Suppressor macrophage treated with lipopolysaccharide for 1 hour (primary cell): Measurements from ENCODE around the gene SPG21.
"Not testable (repeated sequence)": the region's sequence is repeated elsewhere in the genome, so short reads cannot be mapped to it uniquely, and the experiment has no call there.

Source experiments
- DNase-seq, 3 donors: peaks; one replicate each; pipeline ENCODE4 v3.0.0-alpha.2; 2020 to 2022

The SPG21 gene, protein sequence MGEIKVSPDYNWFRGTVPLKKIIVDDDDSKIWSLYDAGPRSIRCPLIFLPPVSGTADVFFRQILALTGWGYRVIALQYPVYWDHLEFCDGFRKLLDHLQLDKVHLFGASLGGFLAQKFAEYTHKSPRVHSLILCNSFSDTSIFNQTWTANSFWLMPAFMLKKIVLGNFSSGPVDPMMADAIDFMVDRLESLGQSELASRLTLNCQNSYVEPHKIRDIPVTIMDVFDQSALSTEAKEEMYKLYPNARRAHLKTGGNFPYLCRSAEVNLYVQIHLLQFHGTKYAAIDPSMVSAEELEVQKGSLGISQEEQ

DNA sequence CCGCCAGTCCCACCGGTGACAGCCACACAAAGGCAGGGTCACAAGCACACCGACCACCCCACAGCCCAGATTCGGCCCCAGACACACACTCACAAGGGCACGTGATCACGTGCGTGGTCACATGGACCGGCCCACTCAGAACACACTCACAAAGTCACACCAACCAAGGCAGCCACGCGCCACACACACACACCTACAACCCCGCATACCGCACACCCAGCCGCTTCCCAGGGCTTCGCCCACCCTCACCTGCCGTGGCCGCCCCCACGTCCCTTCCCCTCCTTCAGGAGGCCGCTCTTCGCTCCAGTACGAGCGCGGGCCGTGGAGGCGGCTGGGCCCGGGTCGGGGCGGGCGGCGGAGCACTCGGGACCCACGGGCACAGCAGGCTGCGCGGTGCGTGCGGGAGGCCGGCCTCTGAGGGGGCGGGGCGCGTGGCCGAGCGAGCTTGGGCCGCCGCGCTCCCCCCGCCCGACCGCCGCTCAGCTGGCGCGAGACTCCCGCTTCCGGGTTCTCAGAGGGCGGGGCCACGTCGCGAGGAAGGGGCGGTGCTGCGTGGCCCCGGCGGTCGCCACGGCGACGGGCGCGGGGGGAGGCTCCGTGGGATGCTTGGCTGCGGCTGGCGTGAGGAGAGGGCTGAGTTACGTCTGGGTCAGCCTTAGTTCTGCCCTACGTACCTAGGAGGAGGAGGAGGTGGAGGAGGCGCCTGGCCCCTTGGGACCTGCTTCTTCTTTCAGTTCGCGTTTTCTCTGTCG, at the start of gene SPG21:
SPG21 (minus strand) TSS at position 499 of the 752 bp plus-strand sequence. CDS start 6,345 bp downstream, outside the sequence.
- peak; percentile 93 to 97 (median 96) for DNase-seq

DNA sequence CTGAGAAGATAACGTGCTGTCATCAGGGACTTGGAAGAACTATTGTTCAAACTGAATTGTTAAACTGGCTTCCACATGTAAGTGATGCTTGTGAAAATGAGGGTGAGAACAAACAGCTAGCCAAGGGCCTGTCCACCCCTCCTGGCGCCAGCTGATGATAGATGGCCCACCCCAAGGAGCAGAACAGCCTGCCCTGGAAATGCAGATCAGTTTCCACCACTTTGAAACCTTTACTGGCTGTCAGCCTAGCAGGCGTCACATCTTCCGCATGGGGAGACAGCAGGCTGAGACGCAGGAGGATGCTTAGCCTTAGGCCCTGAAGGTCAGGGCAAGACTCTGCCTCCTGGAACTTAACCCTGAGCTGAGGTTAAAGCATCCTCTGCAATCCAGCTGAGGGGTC, 49.1 kb upstream of the SPG21 start:
- no peak for DNase-seq

DNA sequence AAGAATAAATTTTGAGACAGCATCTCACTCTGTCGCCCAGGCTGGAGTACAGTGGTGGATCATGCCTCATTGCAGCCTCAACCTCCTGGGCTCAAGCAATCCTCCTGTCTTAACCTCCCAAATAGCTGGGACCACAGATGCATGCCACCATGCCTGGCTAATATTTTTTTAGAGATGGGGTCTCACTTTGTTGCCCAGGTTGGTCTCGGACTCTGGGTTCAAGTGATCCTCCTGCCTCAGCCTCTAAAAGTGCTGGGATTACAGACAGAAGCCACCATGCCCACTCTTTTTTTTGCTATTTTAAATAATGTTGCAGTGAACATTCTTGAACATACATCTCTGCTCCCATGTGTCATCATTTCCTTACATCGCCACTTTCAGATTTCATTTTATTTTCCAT, 48.7 kb upstream of the SPG21 start:
- DNase-seq = no peak

DNA sequence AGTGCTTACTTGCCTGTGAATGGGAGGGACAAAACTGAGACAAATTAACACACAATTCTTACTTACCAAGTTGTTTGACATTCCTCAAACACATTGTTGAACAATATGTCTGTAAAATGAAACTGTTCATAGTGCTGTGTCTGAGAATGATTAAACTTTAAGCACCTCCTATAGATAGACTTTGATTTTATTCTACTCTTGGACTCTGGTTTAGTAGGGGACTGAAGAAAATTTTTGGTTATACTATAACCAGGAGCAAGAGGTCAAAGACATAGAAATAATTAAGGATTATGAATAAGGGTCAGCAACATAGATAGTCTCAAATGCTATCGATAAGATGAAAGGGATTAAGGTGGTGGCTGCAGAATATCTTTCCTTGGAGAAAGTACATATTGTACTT, 47.6 kb upstream of the SPG21 start:
- DNase-seq = no peak

DNA sequence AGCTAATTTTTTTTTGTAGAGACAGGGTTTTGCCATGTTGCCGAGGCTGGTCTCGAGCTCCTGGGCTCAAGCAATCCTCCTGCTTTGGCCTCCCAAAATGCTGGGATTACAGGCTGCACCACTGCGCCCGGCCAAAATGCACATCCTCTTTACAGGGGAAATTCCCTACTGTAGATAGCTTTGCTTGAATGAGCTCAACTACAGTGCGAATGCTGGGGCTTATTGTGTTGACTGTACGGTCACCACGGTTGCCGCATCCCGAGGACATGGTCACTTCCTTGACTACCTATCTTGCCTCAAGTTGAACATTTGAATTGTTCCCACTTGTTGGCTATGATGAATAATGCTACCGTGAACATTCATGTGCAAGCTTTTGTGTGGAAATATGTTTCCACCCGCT, 45.0 kb upstream of the SPG21 start:
- DNase-seq = no peak

DNA sequence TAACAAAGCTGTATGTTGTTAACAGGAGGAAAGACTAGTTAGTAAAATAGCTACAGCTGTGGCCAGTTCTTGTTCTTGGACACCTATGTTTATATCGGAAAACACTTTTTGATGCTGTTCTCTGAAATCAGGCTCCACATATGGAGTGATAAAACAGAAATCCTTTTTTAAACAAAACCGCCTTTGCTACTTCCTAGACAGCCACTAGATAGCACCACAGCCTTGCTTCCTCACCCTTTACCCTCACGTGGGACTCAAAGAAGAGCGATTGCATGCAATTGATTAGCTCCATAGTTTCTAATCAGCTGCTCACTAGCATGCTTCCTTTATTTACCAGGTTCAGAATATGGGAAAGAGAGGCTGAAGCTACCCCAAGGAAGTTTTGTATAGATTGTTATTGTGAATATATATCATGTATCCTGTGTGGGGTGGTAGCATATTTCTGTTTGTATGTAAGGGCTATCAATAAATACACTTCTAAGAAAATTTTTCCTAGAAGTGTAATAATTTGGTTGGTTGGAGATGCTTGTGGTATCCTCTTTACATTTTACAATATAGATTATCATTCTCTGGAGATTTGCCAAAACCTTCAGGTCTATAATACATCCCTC, 44.0 kb upstream of the SPG21 start:
- DNase-seq = peak; percentile 60 to 65 (median 63)

DNA sequence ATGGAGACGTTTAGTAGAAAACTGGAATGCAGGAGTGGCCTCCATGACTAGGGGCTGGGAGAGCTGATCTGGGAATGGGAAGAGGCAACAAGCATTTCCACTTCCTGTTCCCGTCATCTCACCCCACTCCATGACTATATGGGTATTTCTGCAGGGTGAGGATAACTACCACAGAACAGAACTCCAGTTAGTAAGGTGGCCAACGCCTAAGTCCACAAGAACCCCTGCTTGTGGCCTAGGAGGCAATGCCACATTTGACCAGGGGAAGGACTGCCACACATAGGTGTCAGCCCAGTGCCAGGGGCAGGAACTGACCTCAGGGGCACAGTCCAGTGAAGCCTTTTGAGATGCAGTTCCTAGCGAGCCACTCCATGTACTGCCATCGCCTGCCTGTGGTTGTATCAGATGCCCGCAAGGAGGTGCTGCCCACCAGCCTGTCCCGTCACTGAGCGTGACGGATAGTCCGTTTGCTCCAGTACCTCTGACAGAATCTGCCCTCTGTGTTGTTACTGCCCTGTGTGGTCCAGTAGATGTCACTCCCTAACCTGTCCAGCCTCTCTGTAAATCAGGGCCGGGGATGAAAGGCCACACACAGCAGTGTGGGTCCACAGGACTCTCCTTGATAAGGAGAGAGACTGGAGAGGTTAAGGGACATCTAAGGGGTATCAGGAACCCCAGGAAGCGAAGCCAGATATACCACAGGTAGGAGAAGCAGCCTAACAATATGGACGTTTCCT, 43.3 kb upstream of the SPG21 start:
- peak; percentile 72 to 80 (median 74) for DNase-seq

DNA sequence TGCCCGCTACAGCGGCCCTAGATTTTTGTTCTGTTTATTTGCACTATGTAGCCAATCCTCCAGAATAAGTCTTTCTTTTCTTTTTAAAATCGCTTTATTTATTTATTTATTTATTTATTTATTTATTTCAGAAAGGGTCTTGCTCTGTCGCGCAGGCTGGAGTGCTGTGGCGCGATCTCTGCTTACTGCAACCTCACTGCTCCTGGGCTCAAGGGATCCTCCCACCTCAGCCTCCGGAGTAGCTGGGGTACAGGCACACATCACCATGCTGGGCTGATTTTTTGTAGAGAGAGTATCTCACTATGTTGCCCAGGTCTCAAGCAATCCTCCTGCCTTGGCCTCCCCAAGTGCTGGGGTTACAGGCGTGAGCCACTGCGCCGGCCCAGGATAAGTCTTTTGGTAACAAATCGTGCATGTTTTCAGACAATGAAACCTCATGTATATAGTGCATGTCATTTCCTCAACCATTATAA, 40.1 kb upstream of the SPG21 start:
- no peak for DNase-seq

DNA sequence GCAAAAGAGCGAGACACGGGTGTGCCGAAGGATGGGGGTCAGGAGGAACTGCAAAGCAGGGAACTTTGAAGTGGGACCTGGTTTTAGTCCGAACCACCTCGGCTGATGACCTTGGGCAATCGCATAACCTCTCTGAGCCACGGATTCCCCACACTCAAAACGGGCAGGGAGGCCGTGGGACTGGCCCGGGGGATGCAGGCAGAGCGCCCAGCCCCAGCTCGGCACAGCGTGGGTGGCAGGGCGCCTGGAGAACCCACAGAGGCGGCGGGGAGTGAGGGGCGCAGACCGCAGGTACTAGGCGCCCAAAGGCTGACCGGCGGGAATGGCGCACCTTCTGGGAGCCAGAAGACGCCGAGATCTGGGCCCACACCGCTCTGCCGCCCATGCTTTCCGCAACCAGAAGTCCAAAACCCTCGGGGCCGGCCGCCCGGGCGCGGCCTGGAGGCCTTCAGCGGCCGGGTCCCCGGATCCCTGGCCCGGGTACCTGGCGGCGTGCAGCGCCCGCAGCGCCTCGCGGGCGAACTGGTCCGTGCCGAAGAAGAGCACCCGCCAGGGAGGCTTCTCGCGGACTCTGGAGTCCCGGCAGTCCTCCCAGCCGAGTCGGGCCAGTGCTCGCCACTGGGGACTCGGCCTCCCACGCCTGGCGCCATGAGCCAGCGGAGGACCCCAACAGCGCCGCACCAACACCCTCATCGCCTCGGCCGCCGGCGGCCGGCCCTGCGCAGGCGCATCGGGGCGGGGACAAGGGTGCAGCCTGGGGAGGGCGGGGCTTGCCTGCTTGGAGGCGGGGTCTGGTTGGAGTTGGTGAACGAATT, 39.4 kb upstream of the SPG21 start, which contains the start of gene MTFMT:
MTFMT (minus strand) TSS at position 719 of the 815 bp plus-strand sequence; CDS start at position 693, 26 bp downstream.
- peak; percentile 89 to 96 (median 94) for DNase-seq

DNA sequence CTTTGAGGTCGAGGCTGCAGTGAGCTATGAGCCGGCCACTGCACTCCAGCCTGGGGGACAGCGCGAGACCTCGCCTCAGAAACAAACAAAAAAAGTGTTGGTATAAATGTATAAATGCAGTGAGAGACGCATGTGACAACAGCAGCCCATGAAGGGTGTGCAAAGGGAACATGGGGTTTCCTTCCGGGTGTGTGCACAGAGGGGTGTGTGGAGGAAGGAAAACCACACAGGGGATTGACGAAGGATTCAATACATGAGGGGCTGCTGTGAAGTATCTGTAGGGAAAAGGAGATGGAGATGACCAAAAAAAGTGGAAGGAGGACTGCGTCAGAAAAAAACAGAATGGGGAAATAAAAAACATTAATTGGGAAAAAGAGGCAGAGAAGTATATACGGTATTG, 38.6 kb upstream of the SPG21 start:
- peak in 1 of 3 donors; percentile 8 for DNase-seq

DNA sequence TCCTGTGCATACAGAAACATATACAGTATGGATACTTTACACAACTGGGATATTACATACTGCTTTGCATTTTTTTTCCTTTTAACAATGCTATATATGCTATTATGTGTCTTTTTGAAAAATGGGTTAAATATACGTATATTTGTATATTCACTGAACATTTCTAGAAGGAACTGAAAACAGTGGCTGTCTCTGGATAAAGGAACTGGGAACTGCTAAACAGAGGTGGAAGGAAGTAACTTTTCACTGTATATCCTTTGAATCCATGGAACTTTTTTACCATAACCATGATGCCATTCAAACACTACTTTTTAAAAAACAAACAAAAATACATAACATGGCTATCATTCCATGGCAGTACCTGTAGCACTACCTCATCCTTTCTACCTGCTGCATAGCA, 37.9 kb upstream of the SPG21 start:
- peak in 2 of 3 donors; percentile 33 to 35 for DNase-seq

DNA sequence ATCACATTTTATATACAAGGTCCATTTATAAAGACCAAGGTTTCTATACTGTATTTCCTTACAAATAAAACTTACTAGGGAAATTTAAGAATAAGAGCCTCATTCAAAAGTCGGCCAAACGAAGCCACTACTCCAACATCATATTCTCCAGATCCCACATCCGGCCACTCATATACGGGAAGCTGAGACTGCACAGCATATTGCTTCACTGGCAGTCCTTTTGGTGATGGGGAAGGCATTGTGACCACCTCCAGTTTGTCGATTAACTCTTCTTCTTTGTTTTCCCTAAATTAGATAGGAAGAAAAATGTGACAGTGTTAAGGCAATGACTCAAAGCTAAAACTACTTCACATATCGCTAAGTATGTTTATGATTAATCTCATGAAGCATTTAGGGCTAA, 37.0 kb upstream of the SPG21 start:
- DNase-seq = no peak

DNA sequence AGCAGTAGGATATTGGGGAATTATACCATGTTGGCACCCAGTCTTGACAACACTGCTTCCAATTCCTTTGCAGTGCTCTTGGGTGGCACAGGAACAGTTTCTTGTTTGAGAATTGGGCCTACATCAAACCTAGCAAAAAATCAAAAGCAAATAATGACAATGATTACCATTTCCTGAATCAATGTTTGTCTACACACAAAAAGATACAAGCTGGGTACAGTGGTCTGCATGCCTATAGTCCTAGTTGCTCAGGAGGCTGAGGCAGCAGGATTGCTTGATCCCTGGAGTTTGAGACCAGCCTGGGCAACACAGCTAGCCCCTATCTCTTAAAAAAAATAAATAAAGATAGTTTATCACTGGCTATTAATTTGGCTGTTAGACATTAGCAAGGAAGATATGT, 31.8 kb upstream of the SPG21 start:
- no peak for DNase-seq

DNA sequence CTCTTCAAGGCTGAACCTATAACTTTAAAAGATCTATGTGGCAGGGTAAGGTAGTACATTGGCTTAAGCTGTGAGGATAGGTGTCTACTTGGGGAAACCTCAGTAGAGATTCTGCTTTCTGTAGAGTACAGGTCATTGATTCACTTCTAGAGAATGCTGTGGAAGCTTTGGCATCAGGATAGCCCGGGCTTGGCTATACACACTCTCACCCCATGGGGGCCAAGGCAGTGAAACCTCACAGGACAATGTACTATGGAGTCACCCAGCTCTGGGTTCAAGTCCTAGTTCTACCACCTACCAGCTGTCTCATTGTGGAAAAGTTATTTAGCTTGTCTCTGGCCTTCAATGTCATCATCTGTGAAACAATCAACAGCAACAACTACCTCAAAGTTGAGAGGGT, 30.7 kb upstream of the SPG21 start:
- no peak for DNase-seq

DNA sequence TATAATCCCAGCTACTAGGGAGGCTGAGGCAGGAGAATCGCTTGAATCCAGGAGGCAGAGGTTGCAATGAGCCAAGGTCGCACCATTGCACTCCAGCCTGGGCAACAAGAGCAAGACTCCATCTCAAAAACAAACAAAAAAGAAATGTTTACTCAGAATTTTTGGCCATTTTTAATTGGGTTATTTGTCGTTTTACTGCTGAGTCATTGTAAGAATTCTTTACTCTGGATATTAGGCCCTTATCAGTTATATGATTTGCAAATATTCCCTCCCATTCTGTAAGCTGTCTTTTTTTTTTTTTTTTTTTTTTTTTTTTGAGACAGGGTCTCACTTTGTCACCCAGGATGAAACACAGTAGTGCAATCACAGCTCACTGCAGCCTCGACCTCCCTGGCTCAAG, 21.5 kb upstream of the SPG21 start:
- not testable (repeated sequence) for DNase-seq

DNA sequence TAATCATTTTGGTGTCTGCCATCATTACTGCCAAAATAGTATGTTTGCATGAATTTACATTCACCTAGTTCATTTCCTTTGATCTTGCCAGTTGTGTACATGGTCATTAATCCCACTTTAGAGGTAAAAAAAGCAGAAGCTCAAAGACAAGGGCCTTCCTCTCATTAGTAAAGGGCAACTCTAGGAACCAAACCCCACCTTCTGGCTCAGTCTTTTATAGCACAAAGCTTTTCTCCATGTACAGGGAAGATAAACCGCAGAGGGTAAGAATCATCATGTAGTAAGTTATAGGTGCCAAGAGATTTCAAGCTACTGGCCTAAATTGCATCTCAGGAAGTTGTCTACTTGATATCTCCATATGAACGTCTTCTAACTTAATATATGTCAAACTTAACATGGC, 19.3 kb upstream of the SPG21 start:
- DNase-seq = peak; percentile 30 to 47 (median 46)

DNA sequence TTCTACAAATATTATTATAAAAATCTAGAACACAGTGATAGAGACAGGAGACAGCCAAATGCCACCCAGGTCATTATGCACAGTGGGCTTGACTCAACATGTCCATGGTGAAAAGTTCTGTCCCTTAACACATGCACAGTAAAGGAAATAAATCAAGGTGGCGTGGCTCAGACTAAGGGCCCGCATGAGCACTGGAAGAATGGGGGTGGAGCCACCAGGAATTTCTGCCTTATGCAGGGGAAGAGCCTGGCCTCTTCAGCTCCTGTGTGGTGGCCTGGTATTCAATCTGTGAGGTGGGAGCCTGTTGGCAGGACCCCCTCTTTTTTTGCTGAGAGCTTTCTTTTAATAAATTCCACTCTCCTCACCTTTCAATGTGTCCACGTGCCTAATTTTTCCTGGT, 17.2 kb upstream of the SPG21 start:
- no peak for DNase-seq

DNA sequence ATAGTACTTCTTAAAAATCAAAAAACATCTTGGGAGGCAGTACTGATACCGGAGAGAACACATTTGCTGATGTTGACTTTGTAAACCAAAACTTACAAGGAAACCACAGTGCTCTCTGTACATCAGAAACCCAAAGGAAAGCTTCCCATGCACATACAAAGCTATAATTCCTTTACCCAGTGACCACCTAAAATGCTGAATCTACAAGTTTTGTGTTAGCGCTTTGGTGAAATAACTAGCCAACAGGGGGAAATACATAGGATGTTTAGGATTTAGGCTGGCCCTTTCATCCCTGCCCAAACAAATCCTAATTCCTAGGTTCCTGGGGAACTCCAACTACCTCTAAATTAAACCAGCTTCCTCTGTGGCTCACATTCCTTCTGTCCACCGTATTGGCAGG, 15.3 kb upstream of the SPG21 start:
- no peak for DNase-seq

DNA sequence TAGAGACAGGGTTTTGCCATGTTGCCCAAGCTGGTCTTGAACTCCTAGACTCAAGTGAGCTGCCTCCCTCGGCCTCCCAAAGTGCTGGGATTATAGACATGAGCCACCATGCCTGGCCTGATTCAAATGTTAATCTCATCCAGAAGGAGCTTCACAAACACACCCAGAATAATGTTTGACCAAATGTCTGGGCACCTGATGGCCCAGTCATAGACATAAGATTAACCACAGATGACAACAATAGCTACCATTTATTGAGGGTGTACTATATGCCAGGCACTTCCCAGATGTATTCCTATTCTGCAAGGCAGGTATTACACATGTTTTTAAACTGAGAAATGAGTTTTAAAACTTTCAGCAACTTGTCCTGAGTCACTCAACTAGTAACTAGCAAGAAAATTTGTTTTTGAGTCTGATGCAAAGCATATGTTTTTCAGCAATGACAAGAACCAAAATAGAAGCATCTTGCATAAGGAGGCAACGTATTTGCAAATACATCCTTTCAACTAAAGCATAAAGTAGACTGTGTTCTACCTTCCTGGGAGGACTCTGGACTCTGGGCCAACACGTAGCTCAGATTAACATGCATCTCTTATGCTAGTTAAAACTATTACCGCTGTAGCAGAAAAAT, 8.1 kb upstream of the SPG21 start:
- no peak for DNase-seq

DNA sequence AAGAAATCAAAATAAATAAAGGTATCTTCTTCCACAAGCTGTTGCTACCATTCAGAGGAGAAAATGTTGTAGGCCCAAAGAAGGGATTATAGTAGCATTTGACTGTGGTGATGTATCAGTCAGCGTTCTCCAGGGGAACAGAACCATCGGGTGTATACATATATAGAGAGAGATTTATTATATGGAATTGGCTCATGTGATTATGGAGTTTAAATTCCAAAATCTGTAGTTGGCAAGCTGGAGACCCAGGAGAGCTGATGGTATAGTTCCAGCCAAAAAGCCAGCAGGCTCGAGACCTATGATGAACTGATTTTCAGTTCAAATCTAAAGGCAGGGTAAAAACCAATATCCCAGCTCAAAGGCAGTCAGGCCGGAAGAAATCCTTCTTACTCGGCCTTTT, 7.4 kb upstream of the SPG21 start:
- no peak for DNase-seq

DNA sequence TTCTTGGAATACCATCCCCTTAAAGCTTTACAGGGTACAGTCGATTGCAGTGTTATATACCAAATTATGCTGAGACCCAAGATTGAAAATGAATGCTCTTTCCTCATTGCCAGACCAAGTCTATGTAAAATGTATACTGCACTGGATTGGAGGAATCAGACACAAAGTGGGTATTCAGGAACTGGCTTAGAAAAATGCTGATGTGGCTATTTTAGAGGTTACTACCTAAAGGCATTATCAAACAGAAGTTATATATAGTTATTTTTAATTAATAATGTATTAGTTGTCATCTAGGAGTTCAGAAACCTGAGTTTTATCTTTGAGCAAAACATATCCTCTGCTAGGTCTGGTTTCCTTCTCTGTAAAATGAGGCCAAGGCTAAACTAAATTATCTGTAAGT, 3.6 kb upstream of the SPG21 start:
- no peak for DNase-seq
